ENCODE measurements around the gene PLCB1.

Gene PLCB1

DNA sequence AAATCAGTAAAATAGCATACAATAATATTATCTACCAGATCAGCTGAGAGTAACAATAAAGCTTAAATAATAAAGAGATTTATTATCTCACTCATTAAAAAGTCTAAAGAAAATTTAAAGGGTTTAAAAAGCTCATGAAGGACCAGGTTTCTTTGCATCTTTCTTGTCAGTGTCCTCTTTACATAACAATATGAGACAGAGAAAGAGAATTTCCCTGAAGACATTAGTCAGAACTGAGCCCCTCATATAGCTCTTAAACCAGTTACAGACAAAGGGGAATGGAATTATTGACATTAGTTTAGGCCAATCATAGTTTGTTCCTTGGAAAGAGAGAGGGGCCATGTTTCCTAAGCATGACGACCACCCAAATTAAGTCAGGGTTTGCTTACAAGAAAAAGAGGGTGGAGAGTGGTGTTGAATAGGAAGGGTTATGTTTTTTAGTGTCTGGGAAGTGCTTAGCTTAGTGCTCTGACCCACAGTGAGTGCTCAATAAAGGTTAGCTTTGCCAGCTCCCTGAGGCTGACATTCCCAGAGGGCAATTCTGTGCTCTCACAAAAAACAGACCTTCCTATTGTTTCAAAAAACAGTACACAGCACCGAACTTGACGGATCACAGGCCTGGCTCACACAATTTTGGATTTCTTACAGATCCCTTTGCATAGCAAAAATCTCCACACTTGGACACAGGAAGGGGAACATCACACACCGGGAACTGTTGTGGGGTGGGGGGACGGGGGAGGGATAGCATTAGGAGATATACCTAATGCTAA lies 3.6 kb upstream of the PLCB1 start:
- DNase-seq (ENCODE audit: low read depth, low spot score) = no peak

DNA sequence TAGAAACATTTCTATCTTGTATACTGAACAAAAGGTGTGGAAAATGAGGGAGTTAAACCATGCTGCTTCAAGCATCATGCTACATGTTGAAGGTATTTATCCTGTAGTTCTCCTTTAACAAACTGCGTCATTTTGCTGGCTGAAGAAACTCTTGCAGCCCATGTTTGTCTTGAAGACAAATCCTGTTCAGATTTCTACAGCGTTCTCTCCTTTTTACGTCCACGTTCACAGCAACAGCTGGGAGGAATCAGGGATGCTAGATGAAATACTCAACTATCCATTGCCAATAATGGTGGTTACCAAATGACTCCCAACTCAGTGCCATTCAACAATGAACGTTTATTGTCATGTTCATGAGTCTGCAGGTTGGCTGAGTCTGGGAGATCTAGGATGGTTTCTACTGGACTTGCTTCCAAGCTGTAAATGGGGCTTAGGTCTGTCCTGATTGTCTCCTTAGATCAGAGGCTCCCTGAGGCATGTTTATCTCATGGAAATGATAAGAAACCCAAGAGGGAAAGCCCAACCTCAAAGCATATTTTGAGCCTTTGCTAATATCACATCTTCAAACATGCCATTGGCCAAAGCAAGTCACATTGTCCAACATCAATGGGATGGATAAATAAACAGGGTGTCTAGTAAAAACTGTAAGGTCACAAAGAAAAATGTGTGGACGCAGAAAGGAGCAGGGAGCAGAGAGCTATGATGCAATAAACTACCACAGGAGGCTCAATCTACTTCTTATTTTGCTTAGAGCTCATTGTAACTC lies 2.7 kb upstream of the PLCB1 start:
- no peak overlapping the region for H3K4me3 ChIP-seq (ENCODE audit: low read length)
- DNase-seq (ENCODE audit: low read depth, low spot score) = no peak

More for the DNA sequence above, 3.6 kb upstream of the PLCB1 start:
- no peak overlapping the region for H3K4me3 ChIP-seq (ENCODE audit: low read length)

DNA sequence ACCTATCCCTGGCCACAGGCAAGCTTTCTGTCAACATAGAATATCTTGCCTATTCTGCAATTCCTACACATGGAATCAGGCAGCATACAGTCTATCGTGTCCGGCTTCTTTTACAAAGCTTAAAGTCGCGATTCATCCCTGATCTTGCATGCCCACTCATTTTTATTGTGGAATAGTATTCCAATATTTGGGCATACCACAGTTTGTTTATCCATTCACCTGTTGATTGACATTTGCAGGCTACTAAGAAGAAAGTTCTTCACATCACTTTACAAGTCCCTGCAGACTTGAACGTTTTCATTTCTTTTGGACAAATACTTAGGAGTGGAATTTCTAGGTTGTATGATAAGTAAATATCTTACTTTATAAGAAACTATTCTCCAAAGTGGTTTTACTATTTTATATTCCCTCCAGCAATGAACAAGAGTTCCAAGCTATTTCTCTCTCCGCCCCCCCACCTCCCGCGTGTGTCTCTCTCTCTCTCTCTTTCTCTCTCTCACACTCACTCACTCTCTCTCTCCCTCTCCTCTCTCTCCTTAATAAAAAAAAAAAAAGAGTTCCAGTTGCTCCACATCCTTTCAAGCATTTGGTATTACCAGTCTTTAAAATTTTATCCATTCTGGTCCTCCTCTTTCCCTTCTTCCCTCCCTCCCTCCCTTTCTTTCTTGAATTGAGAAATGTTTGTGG lies 1.1 kb upstream of the PLCB1 start:
- no peak for DNase-seq (ENCODE audit: low read depth, low spot score)
- peak overlapping the region; percentile 56 for H3K4me3 ChIP-seq (ENCODE audit: low read length)

DNA sequence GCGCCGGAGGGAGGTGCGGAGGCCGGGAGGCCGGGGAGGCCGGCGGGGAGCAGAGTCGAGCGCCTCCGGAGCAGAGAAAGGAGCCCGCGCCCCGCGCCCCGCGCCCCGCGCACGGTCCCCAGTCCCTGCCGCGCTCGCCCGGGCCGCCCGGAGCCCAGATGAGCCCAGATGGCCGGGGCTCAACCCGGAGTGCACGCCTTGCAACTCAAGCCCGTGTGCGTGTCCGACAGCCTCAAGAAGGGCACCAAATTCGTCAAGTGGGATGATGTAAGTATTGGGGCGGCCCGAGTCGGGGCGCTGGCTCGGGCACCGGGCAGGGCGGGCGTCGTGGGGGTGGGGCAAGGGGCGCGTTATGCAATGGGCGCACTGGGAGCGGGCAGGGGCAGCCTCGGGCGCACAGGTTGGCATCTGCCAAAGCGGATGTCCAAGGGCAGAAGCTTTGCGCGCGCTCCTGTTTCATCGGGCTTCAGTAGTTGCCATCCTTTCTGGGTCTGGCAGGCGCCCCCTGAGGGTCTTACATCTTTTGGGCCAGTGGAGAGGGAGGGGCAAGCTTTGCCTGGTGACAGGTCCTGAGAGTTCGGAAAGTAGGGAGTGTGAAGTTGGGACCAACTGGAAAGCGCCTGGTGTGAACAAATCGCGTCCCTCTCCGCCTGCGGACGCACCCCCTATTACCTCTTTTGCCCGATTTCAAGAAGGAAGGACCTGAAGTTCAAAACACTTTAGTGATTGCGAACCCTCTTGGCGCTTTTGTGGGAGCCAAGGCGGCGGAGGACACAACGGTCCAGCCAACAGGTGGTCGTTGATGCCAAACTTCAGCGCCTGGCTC lies 631 bp downstream of the PLCB1 start:
- DNase-seq (ENCODE audit: low read depth, low spot score) = no peak
- H3K4me3 ChIP-seq (ENCODE audit: low read length) = peak overlapping the region; percentile 58

DNA sequence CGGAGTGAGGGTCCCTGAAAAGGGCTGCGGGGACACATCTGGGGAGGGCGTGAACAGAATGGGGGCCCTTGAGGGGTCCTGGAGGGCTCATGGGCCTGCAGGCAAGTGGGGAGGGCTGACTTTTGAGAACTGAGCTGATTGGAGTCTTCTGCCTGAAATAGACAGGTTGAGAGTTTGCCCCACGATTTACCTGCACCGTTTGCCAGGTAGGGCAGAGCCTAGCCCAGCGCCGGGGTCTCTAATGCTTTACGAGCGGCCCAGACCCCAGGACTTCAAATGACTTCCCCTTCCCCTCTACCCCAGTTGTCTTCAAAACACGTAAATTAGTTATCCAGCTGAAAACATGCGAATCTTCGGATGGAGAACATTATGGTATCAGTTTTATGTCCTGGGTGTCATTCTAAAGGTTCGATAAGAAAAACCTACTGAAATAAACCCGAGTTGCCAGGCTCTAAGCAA lies 1.3 kb downstream of the PLCB1 start:
- no peak overlapping the region for H3K4me3 ChIP-seq (ENCODE audit: low read length)
- DNase-seq (ENCODE audit: low read depth, low spot score) = no peak

DNA sequence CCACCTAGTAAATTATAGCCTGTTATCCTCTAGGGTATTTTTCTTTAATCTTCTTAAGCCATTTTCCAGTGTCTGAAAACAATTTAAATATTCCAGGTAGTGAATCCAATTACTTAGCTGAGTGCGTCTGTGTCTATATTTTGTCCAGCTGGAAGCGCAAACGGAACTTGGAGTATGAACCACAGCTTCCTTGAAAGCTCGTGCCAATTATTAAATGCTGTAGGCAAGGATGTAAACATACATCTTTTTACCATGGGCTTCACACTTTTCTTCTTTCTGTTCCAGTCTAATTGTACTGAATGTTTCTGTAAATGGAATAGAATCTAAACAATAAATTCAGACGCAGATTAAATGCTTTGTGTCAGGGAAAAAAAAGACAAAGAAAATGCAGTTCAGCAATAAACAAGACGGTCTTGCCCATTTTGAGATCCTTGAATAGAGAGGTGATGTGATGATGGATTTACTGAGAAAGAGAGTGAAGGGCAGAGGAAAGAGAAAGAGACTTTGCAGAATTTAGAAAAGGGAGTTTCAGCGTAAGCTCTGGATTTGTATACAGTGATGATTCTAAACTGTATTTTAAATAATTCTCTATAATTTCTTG lies 1.9 kb downstream of the PLCB1 start:
- no peak for DNase-seq (ENCODE audit: low read depth, low spot score)
- no peak overlapping the region for H3K4me3 ChIP-seq (ENCODE audit: low read length)

DNA sequence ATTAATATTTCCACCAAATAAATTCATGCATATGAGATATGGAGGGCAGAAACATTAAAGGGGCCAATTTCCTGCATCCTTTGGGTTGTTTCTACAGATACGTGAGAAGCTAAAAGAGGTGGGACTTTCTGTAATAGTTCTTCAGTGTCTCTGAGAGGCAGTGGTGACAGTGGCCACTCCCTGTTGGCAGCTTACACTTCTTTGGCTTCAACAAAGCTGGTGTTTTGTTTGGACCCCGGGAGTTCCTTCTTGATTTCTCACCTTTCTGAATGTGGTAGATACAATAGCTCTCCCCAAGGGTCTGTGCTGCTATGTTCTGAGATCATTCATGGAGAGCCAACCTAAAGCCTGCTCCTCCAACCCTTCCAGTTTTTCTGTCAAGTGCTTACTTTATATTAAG lies 7.8 kb downstream of the PLCB1 start:
- H3K4me3 ChIP-seq (ENCODE audit: low read length) = no peak overlapping the region
- DNase-seq (ENCODE audit: low read depth, low spot score) = no peak

DNA sequence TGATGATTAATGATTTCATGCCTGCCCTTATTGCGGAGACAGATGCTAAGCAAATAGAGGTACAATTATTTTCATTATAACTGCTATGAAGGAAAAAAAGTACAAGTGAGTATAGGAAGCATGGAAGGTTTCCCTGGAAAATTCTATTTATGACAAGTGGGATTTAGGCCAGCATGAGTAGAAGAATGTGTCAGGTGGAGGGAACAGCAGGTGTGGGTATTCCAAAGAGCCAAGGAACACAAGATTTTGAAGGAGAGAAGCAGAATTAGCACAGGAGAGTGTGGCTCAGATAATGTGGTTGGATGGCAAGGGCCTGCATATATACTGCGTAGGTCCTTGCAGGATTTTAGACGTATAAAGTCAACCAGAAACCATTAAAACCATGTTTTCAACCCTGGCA lies 11.4 kb downstream of the PLCB1 start:
- DNase-seq (ENCODE audit: low read depth, low spot score) = no peak
- H3K4me3 ChIP-seq (ENCODE audit: low read length) = no peak overlapping the region

DNA sequence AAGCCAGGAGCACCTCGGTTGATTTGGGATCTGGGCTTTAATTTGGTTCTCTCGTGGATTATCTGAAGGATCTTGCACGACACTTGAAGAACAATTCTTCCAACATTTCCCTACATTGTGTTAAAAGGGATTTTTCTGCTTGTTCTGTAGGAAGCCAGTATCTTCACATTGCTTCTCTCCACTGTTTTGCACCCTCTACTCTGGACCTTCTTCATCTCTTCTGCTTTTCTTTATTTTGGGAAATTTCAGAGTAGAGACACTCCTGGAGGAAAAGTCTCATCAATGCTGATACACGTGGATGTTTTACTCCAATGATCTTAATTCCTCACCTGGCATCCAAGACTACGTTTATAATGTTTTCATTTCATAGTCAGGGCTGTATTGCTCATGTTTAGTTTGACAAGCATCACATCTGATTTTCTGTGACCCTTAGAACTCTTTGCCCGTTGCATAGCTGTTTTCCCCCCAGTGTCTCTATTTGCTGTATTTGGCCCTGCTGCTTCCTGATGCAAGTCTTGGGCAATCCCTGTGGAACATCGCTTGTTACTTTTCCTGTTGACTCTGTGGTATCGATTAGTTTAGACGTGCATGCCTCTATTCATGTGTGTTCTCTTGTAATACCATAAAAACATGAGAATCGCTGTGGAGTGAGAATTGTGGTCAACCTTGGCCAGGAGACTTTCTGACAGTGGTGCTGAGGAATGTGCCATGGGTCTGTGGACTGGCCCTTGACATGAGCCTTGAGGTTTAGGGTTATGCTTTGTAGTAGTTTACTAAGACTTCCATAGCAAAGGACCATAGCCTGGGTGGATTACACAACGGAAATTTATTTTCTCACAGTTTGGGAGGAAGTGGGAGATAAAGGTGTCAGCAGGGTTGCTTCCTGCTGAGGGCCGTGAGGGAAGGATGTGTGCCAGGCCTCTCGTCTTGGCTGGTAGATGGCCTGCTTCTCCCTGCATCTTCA lies 12.5 kb downstream of the PLCB1 start:
- peak; percentile 81 for DNase-seq (ENCODE audit: low read depth, low spot score)
- peak overlapping the region; percentile 2 for H3K4me3 ChIP-seq (ENCODE audit: low read length)

DNA sequence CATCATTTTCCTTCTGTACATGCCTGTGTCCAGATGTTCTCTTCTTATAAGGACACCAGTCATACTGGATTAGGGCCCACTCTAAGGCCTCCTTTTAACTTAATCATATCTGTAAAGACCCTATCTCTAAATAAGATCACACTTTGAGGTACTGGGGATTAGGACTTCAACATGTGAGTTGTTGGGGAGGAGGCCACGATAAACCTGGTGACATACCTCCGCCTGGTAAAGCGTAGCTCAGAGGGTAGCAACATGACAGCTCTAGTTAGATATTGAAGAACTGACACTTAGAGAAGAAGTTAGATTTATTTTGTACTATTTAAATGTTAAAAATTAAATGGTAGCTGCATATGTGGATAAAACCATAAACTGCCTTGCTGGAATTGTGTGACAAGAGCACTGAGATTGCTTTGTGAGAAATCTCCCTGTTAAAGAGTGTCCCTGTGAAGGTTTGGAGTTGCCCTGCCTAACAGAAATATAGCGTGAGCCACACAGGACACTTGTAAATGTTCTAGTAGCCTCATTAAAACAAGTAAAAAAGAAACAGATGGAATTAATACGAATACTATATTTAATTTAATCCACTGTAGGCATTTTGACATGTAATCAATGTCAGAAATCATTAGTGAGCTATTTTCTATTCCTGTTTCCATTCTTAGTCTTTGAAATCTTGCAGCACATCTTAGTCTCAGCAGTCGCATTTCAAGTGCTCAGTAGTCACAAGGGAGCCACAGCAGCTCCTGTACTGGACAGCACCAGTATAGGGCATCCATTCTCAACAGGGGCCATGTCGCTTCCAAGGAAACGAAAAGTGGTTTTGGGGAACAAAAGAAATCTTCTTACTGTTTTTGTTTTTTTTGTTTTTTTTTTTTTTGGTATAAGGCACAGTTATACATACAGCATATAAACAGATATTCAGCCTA lies 13.4 kb downstream of the PLCB1 start:
- peak overlapping the region; percentile 2 for H3K4me3 ChIP-seq (ENCODE audit: low read length)
- DNase-seq (ENCODE audit: low read depth, low spot score) = no peak

DNA sequence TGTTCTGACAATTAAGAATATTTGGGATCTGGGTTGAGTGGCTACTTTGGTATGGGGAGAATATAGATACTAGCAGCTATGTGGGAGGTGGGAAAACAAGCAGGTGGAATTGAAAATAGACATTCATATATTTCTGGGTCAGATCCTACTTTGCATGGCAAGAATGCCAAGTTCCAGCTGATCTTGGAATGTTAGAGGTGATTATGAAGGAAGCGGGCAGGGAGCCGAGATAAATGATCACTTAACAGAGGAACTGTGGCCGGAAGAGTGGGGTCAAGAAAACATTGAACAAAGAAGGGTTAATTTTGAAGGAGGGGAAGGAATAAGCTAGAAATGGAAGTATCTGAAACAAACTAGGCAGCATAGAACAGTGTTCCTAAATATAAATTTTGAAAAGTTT lies 15.4 kb downstream of the PLCB1 start:
- DNase-seq (ENCODE audit: low read depth, low spot score) = no peak
- no peak overlapping the region for H3K4me3 ChIP-seq (ENCODE audit: low read length)

DNA sequence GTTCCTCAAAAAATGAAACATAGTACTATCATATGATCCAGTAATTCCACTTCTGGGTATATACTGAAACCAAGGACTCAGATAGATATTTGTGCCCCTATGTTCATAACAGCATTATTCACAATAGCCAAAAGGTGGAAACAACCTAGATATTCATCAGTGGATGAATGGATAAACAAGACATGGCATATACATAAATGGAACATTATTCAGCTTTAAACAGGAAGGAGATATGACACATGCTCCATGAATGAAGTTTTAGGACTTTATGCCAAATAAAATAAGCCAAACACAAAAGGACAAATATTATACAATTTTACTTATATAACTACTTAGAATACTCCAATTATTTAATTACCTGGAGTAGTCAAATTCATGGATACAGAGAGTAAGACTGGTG lies 16.4 kb downstream of the PLCB1 start:
- H3K4me3 ChIP-seq (ENCODE audit: low read length) = no peak overlapping the region
- DNase-seq (ENCODE audit: low read depth, low spot score) = no peak

DNA sequence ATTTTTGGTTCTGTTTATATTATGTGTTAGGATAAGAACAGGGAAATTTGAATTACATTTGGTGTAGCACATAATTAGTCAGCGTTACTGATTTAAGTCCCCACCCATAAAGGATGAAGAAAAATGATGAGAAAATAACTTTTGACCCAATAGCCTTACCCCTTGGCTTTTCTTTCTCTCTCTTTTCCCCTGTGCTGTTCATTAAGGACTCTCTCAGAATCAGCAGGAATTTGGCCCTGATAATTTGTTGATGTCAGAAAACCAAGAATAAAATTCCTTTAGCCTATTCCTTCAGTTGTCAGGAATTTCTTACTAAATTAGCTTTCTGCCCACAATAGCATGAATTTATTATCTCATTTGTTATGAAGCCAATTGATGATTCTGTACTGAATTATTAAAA lies 18.5 kb downstream of the PLCB1 start:
- DNase-seq (ENCODE audit: low read depth, low spot score) = no peak

DNA sequence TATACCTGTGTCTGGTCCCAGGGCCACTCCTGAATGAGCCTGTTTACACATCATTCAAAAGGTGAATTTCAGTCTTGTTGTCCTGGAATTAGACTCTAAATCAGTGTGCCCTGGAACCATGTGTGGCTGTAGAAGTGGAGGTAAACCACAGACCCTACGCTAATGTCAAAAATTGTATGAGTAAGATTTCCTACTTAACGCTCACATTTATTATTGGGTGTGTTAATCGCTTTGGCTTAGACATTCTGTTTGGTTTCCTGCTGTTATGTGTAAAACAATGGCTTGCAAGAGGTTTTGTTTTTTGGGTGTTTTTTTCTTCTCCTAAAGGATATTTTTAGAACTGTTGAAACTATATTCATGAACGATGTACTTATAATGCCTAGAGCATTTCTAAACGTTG lies 19.3 kb downstream of the PLCB1 start:
- H3K4me3 ChIP-seq (ENCODE audit: low read length) = 0 out of 2 replicates have a peak overlapping the region, but pooled peaks have one; percentile 4
- DNase-seq (ENCODE audit: low read depth, low spot score) = no peak

More for the DNA sequence above, 18.5 kb downstream of the PLCB1 start:
- no peak overlapping the region for H3K4me3 ChIP-seq (ENCODE audit: low read length)

DNA sequence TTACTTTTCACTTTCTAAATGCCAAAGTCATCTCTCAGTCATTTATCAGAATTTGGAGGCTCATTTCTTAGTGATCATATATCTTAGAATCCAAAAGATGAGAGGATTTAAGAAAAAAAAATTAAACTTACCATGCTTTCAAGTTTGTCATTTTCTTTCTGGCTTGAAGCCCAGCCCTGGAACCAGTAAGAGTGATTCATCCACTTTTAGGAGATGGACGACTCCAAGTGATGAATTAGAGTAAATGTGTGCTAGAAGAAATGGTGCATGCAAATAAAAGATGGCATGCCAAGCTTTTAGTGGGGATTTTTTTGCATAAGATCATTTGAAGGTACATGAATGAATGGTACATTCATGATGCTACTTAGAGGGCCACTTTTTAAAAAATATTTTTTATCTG lies 20.1 kb downstream of the PLCB1 start:
- DNase-seq (ENCODE audit: low read depth, low spot score) = no peak
- no peak overlapping the region for H3K4me3 ChIP-seq (ENCODE audit: low read length)

DNA sequence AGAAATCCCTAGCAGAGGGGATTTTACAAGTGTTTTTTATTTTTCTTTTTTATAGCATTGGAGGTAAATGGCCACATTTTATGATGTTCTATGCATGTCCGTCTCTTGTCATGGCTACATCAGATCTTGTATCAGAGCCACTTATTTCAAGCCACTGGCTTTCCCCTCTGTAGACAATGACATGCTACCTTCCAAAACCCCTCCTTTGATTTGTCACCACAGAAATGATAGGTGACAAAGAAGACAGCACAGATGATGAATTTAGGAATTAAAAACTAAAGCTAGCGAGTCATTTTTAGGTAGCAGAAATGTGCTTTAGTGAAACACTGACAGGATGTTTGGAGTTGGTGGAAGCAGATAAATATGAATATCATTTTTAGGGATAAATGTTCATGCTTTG lies 20.8 kb downstream of the PLCB1 start:
- no peak overlapping the region for H3K4me3 ChIP-seq (ENCODE audit: low read length)
- DNase-seq (ENCODE audit: low read depth, low spot score) = no peak

Measured in Jurkat, Clone E6-1 (cell line).